OCI-LY1 (cell line): ENCODE data around the gene AIF1.
A peak's percentile ranks its signal among the peaks of the same experiment; 100 is the strongest.

ENCODE experiments used
- H2AFZ ChIP-seq: fragments of 200-600 bp; sonication (generic), shearing (Covaris generic); 2 replicates; pipeline ENCODE4 v1.6.0; 2014; ENCODE audit warnings: antibody characterized with exemption, mild to moderate bottlenecking, low read length
- H3F3A ChIP-seq: fragments of 200-600 bp; sonication (generic), shearing (Covaris generic); 2 replicates; pipeline ENCODE4 v1.6.0; 2014; ENCODE audit warnings: mild to moderate bottlenecking, antibody characterized with exemption, low read length, moderate library complexity; ENCODE audit not compliant: insufficient read depth
- H3K27ac ChIP-seq: fragments of 200-600 bp; sonication (generic); 2 replicates; pipeline ENCODE4 v1.5.1; 2014; ENCODE audit warnings: low read length, mixed run types, mild to moderate bottlenecking, low read depth; ENCODE audit not compliant: poor library complexity, severe bottlenecking
- H3K27me3 ChIP-seq: fragments of 200-600 bp; sonication (generic); 2 replicates; pipeline ENCODE4 v1.6.0; 2014; ENCODE audit warnings: antibody characterized with exemption, mild to moderate bottlenecking, low read length, moderate library complexity; ENCODE audit not compliant: insufficient read depth
- H3K36me3 ChIP-seq: fragments of 200-600 bp; sonication (generic); 2 replicates; pipeline ENCODE4 v1.6.1; 2014; ENCODE audit warnings: mild to moderate bottlenecking, antibody characterized with exemption, low read length, moderate library complexity, mixed read lengths; ENCODE audit not compliant: insufficient read depth
- H3K4me1 ChIP-seq: fragments of 200-600 bp; sonication (generic); 2 replicates; pipeline ENCODE4 v1.5.1; 2014; ENCODE audit warnings: mild to moderate bottlenecking, low read length, moderate library complexity; ENCODE audit not compliant: insufficient read depth, severe bottlenecking
- H3K4me2 ChIP-seq: fragments of 200-600 bp; sonication (generic), shearing (Covaris generic); 2 replicates; pipeline ENCODE4 v1.6.1; 2014; ENCODE audit warnings: low read length
- H3K4me3 ChIP-seq: fragments of 200-600 bp; sonication (generic); 2 replicates; pipeline ENCODE4 v1.5.1; 2014; ENCODE audit warnings: low read length, low read depth, mild to moderate bottlenecking, mixed read lengths; ENCODE audit not compliant: poor library complexity, severe bottlenecking
- H3K79me2 ChIP-seq: fragments of 200-600 bp; shearing (Covaris generic); 2 replicates; pipeline ENCODE4 v1.6.1; 2016; ENCODE audit warnings: mixed run types, low read length, mixed read lengths; ENCODE audit not compliant: insufficient read depth
- H3K9ac ChIP-seq: fragments of 200-600 bp; sonication (generic), shearing (Covaris generic); 2 replicates; pipeline ENCODE4 v1.6.1; 2014; ENCODE audit warnings: mild to moderate bottlenecking, low read length, mixed read lengths
- H3K9me2 ChIP-seq: fragments of 200-600 bp; sonication (generic), shearing (Covaris generic); 2 replicates; pipeline ENCODE4 v1.6.1; 2014; ENCODE audit warnings: low read depth, mild to moderate bottlenecking, low read length, mixed read lengths
- H3K9me3 ChIP-seq: fragments of 200-600 bp; shearing (Covaris generic); 2 replicates; pipeline ENCODE4 v1.6.1; 2014; ENCODE audit warnings: low read length, mixed read lengths
- H4K20me1 ChIP-seq: fragments of 200-600 bp; sonication (generic), shearing (Covaris generic); 2 replicates; pipeline ENCODE4 v1.6.0; 2016; ENCODE audit warnings: mild to moderate bottlenecking, low read length; ENCODE audit not compliant: insufficient read depth
- EZH2 ChIP-seq: fragments of 200-600 bp; sonication (generic), shearing (Covaris generic); IDR thresholded peaks from 2 replicates; pipeline ENCODE4 v1.8.0; 2017; ENCODE audit warnings: borderline replicate concordance, mixed run types, mild to moderate bottlenecking, antibody characterized with exemption, low read length, moderate library complexity, mixed read lengths
- TF ChIP-seq, protein P1 (sequence below): fragments of 200-600 bp; sonication (generic), shearing (Covaris generic); IDR thresholded peaks from 2 replicates; pipeline ENCODE4 v1.5.1; 2017; ENCODE audit warnings: mild to moderate bottlenecking, antibody characterized with exemption, low read length, moderate library complexity, mixed read lengths

Gene AIF1

GRCh38 chr6:31609519-31610406 is 5.3 kb upstream of the AIF1 start:
- H3K9ac ChIP-seq: no peak overlapping the region
- H3K4me1 ChIP-seq: peaks cover 13% of the 10 kb centered on the region
- TF ChIP-seq EZH2: no peak
- TF ChIP-seq, protein P1, sequence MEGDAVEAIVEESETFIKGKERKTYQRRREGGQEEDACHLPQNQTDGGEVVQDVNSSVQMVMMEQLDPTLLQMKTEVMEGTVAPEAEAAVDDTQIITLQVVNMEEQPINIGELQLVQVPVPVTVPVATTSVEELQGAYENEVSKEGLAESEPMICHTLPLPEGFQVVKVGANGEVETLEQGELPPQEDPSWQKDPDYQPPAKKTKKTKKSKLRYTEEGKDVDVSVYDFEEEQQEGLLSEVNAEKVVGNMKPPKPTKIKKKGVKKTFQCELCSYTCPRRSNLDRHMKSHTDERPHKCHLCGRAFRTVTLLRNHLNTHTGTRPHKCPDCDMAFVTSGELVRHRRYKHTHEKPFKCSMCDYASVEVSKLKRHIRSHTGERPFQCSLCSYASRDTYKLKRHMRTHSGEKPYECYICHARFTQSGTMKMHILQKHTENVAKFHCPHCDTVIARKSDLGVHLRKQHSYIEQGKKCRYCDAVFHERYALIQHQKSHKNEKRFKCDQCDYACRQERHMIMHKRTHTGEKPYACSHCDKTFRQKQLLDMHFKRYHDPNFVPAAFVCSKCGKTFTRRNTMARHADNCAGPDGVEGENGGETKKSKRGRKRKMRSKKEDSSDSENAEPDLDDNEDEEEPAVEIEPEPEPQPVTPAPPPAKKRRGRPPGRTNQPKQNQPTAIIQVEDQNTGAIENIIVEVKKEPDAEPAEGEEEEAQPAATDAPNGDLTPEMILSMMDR: no peak
- no peak overlapping the region for H3K4me3 ChIP-seq
- H4K20me1 ChIP-seq: no peaks in the 10 kb centered on the region
- no peak overlapping the region for H3K4me2 ChIP-seq
- H3K27ac ChIP-seq: no peak overlapping the region
- no peak overlapping the region for H2AFZ ChIP-seq
- H3K79me2 ChIP-seq: no peaks in the 10 kb centered on the region
- no peaks in the 10 kb centered on the region for H3K9me3 ChIP-seq
- no peaks in the 10 kb centered on the region for H3F3A ChIP-seq
- no peaks in the 10 kb centered on the region for H3K9me2 ChIP-seq
- no peaks in the 10 kb centered on the region for H3K36me3 ChIP-seq
- no peaks in the 10 kb centered on the region for H3K27me3 ChIP-seq

DNA sequence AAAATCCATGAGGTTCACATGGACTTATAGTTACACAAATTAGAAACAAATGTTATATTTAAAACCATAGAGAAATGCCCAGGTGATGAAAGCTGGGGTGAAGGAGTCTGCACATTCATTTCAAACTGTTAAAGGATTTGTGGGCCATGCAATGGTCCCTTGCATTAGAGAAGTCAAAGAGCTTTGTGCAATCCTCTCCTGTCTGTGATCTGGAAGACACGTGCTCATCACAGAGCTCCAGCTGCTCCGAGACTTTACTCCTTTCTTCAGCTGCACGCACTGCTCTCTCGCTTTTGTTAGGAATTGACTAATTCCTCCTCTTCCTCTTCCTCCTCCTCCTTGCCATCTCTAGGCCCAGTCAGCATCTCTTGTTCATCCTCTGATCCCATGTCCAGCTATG is 4.1 kb upstream of the AIF1 start:
- H3K27ac ChIP-seq: no peak overlapping the region
- H3K4me2 ChIP-seq: no peak overlapping the region
- H4K20me1 ChIP-seq: no peaks in the 10 kb centered on the region
- no peak overlapping the region for H3K9ac ChIP-seq
- TF ChIP-seq EZH2: no peak
- TF ChIP-seq, protein P1: no peak
- no peaks in the 10 kb centered on the region for H3K36me3 ChIP-seq
- peaks cover 25% of the 10 kb centered on the region for H3K4me1 ChIP-seq
- no peak overlapping the region for H2AFZ ChIP-seq
- H3F3A ChIP-seq: no peaks in the 10 kb centered on the region
- no peaks in the 10 kb centered on the region for H3K27me3 ChIP-seq
- H3K9me3 ChIP-seq: no peaks in the 10 kb centered on the region
- no peak overlapping the region for H3K4me3 ChIP-seq
- H3K9me2 ChIP-seq: no peaks in the 10 kb centered on the region
- H3K79me2 ChIP-seq: no peaks in the 10 kb centered on the region

- Histone ChIP-seq H3K9me2 (no peaks in the 10 kb centered on the region), H3F3A (no peaks in the 10 kb centered on the region), H3K36me3 (no peaks in the 10 kb centered on the region), H3K4me3 (no peak overlapping the region), H3K9ac (no peak overlapping the region; the same call in 1 of the 2 replicates), H3K4me2 (peak overlapping the region; percentile 23), H3K9me3 (no peaks in the 10 kb centered on the region), H3K4me1 (peaks cover 32% of the 10 kb centered on the region), H3K79me2 (no peaks in the 10 kb centered on the region), H3K27me3 (no peaks in the 10 kb centered on the region), H4K20me1 (no peaks in the 10 kb centered on the region), H3K27ac (peak overlapping the region; percentile 60), H2AFZ (no peak overlapping the region)
- TF ChIP-seq EZH2: no peak
- TF ChIP-seq, protein P1: no peak
These were observed 887 bp upstream of the AIF1 start for GRCh38 chr6:31614075-31614619.
